SK-N-SH (cell line): ENCODE measurements around the gene CNTNAP2. TPM values are rescaled to one million over a fixed set of nuclear protein-coding genes. Genes with fewer than 3 reads are reported as not detected.

ENCODE experiments used
- CTCF ChIA-PET: fragments of 300-600, 350-600 bp; formaldehyde crosslinking; extraction: SDS; loops from one replicate; lab custom pipeline; 2021; lab: Yijun Ruan, JAX
- POLR2A ChIA-PET: fragments of 350-600 bp; sonication (Branson Sonifier 250); formaldehyde crosslinking; extraction: SDS; loops from one replicate; lab custom pipeline; 2020; ENCODE audit warnings: antibody characterized with exemption, inconsistent platforms; lab: Yijun Ruan, JAX
- DNase-seq: peaks from one replicate; pipeline ENCODE4 v3.0.0; 2012
- H2AFZ ChIP-seq: fragments of 200-600 bp; sonication (generic); 2 replicates; pipeline ENCODE4 v1.8.1; 2016; ENCODE audit warnings: antibody characterized with exemption, mild to moderate bottlenecking, low read depth
- H3F3A ChIP-seq: fragments of 200-600 bp; sonication (generic); replicated peaks from 2 replicates; pipeline ENCODE3; 2016; ENCODE audit warnings: antibody characterized with exemption, mild to moderate bottlenecking; ENCODE audit not compliant: insufficient read depth
- H3K27ac ChIP-seq, 2 experiments: fragments of 200-500 bp in 1 of 2; fragments of 200-600 bp in 1 of 2; sonication (Bioruptor generic) in 1 of 2; sonication (generic), shearing (Covaris generic) in 1 of 2; 2 replicates each; pipeline versions ENCODE4 v1.5.1 to v1.6.1; 2014 to 2016; ENCODE audit warnings: low read depth in 2 of 2, inconsistent platforms in 1 of 2, low read length in 1 of 2, mild to moderate bottlenecking in 1 of 2, mixed read lengths in 1 of 2
- H3K27me3 ChIP-seq: fragments of 200-600 bp; sonication (generic), shearing (Covaris generic); 2 replicates; pipeline ENCODE4 v1.6.1; 2016; ENCODE audit warnings: mixed run types; ENCODE audit not compliant: insufficient read depth
- H3K36me3 ChIP-seq, 2 experiments: fragments of 200-500 bp in 1 of 2; fragments of 200-600 bp in 1 of 2; sonication (Bioruptor generic) in 1 of 2; sonication (generic) in 1 of 2; replicated peaks in 1 of 2; 2 replicates each; pipeline versions ENCODE3 to v1.5.1; 2014 to 2016; ENCODE audit warnings: low read length in 1 of 2, mild to moderate bottlenecking in 1 of 2; ENCODE audit not compliant: insufficient read depth in 2 of 2, control insufficient read depth in 1 of 2
- H3K4me1 ChIP-seq, 2 experiments: fragments of 200-500 bp in 1 of 2; fragments of 200-600 bp in 1 of 2; sonication (Bioruptor generic) in 1 of 2; sonication (generic), shearing (Covaris generic) in 1 of 2; 2 replicates each; pipeline versions ENCODE4 v1.5.1 to v1.6.1; 2014 to 2016; ENCODE audit warnings: low read depth in 1 of 2, low read length in 1 of 2, mixed run types in 1 of 2; ENCODE audit not compliant: insufficient read depth in 2 of 2, control insufficient read depth in 1 of 2
- H3K4me2 ChIP-seq: fragments of 200-600 bp; sonication (generic), shearing (Covaris generic); 2 replicates; pipeline ENCODE4 v1.6.1; 2017; ENCODE audit warnings: mixed run types
- H3K4me3 ChIP-seq, 2 experiments: fragments of 200-500 bp in 1 of 2; fragments of 200-600 bp in 1 of 2; sonication (Bioruptor generic) in 1 of 2; sonication (generic), shearing (Covaris generic) in 1 of 2; 2 replicates each; pipeline versions ENCODE4 v1.5.1 to v1.8.1; 2014 to 2016; ENCODE audit warnings: low read depth in 2 of 2, inconsistent platforms in 1 of 2, low read length in 1 of 2, mild to moderate bottlenecking in 1 of 2, mixed read lengths in 1 of 2, moderate library complexity in 1 of 2
- H3K79me2 ChIP-seq: fragments of 200-600 bp; sonication (generic); 2 replicates; pipeline ENCODE4 v1.8.1; 2017; ENCODE audit warnings: mild to moderate bottlenecking; ENCODE audit not compliant: insufficient read depth
- H3K9ac ChIP-seq: fragments of 200-600 bp; sonication (generic); 2 replicates; pipeline ENCODE4 v1.6.1; 2017; ENCODE audit warnings: mixed run types
- H3K9me2 ChIP-seq: fragments of 200-600 bp; sonication (generic); 2 replicates; pipeline ENCODE4 v1.6.1; 2017; ENCODE audit warnings: mixed run types
- H3K9me3 ChIP-seq: fragments of 200-600 bp; sonication (generic); 2 replicates; pipeline ENCODE4 v1.6.1; 2017; ENCODE audit warnings: mixed run types, mild to moderate bottlenecking, moderate library complexity
- H4K20me1 ChIP-seq: fragments of 200-600 bp; sonication (generic); 2 replicates; pipeline ENCODE4 v1.6.1; 2017; ENCODE audit warnings: mild to moderate bottlenecking, mixed run types; ENCODE audit not compliant: insufficient read depth
- EZH2phosphoT487 ChIP-seq: fragments of 200-600 bp; sonication (generic); IDR thresholded peaks from 2 replicates; pipeline ENCODE4 v1.6.1; 2017; ENCODE audit warnings: low read depth, mixed run types, mild to moderate bottlenecking, antibody characterized with exemption, moderate library complexity, borderline replicate concordance
- FOXJ3 ChIP-seq: sonication (generic); formaldehyde crosslinking; IDR thresholded peaks from 2 replicates; pipeline ENCODE4 v1.5.1; 2020; ENCODE audit warnings: mild to moderate bottlenecking, missing genetic modification reagents
- FOXM1 ChIP-seq: IDR thresholded peaks from 2 replicates; pipeline ENCODE4 v1.4.0; 2012; ENCODE audit warnings: low read depth, mild to moderate bottlenecking
- GATA2 ChIP-seq: sonication (generic); formaldehyde crosslinking; IDR thresholded peaks from 2 replicates; pipeline ENCODE4 v1.5.0; 2020; ENCODE audit warnings: mild to moderate bottlenecking, missing genetic modification reagents
- NFIC ChIP-seq: IDR thresholded peaks from 2 replicates; pipeline ENCODE4 v1.4.0; 2012; ENCODE audit warnings: borderline replicate concordance
- NRF1 ChIP-seq: IDR thresholded peaks from 2 replicates; pipeline ENCODE4 v1.6.1; 2012; ENCODE audit warnings: low read depth, mild to moderate bottlenecking, low read length
- RCOR1 ChIP-seq: fragments of 150-350 bp; IDR thresholded peaks from 2 replicates; pipeline ENCODE4 v1.6.1; 2017; ENCODE audit warnings: antibody characterized with exemption, low read length
- RXRA ChIP-seq: IDR thresholded peaks from 2 replicates; pipeline ENCODE4 v1.4.0; 2012; ENCODE audit warnings: low read depth, mild to moderate bottlenecking, borderline replicate concordance
- SMC3 ChIP-seq: IDR thresholded peaks from 2 replicates; pipeline ENCODE4 v1.6.1; 2012; ENCODE audit warnings: low read depth, low read length, improper control_type of control experiment
- TEAD4 ChIP-seq: IDR thresholded peaks from 2 replicates; pipeline ENCODE4 v1.4.0; 2012; ENCODE audit warnings: mild to moderate bottlenecking, borderline replicate concordance; ENCODE audit not compliant: insufficient read depth
- WGBS: methylation state at CpG from one replicate; pipeline ENCODE4 v1.1.6; 2017; ENCODE audit warnings: low lambda C conversion rate; 5-methylcytosine and 5-hydroxymethylcytosine counted together
- polyA plus RNA-seq, 3 experiments: library from polyadenylated mRNA; depleted of rRNA; stranded (reverse); fragments of >200 nt; gene quantifications; 2 replicates each; pipeline ENCODE4 v1.2.3, GENCODE V29; 2012
- TF ChIP-seq, protein P1 (sequence below): IDR thresholded peaks from 2 replicates; pipeline ENCODE4 v1.4.0; 2012; ENCODE audit warnings: low read depth
- TF ChIP-seq, protein P2 (sequence below): IDR thresholded peaks from 2 replicates; pipeline ENCODE4; 2012

Gene CNTNAP2
- polyA plus RNA-seq, 1 of the 3 experiments (the other 2 are of a cell fraction): 3.4 TPM

DNA sequence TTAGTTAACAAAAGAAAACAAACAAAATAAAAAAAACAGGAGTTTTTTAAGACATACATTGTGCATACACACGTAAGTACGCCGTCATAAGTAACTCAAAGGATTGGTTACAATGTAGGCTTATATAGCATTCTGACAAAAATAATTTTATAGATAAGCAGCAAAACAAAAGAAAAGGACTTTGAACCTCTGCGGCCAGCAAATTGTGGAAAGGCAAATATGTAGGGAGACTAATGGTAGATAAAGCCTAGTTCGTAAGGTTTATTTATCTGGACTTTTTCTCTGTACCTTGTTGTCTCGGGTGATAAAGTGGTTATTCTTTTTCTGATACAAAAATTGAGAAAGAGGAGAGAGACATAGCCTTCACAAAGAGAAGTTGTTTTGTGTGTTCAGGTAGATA lies 891.9 kb downstream of the CNTNAP2 start:
- no peaks in the 10 kb centered on the region for H3F3A ChIP-seq
- no peaks in the 10 kb centered on the region for H3K79me2 ChIP-seq
- no peak overlapping the region for H2AFZ ChIP-seq
- H3K36me3 ChIP-seq: no peaks in the 10 kb centered on the region
- TF ChIP-seq NFIC (no peak), SMC3 (no peak), NRF1 (no peak), GATA2 (no peak), RXRA (no peak)
- H4K20me1 ChIP-seq: no peaks in the 10 kb centered on the region
- DNase-seq: no peak
- no peak overlapping the region for H3K9ac ChIP-seq
- peaks cover 0 to 2% of the 10 kb centered on the region in 2 experiments; a peak in 3 of 4 replicates for H3K4me1 ChIP-seq
- no peaks in the 10 kb centered on the region for H3K27me3 ChIP-seq
- no peak overlapping the region for H3K4me2 ChIP-seq
- no peak overlapping the region for H3K4me3 ChIP-seq
- H3K9me3 ChIP-seq: no peaks in the 10 kb centered on the region
- no peaks in the 10 kb centered on the region; the same call in 1 of the 2 replicates for H3K9me2 ChIP-seq
- 65% methylated on average over 6 of the region's 6 CpGs for WGBS
- ChIA-PET POLR2A (no interaction called here), CTCF (no interaction called here)
- H3K27ac ChIP-seq: no peak overlapping the region

DNA sequence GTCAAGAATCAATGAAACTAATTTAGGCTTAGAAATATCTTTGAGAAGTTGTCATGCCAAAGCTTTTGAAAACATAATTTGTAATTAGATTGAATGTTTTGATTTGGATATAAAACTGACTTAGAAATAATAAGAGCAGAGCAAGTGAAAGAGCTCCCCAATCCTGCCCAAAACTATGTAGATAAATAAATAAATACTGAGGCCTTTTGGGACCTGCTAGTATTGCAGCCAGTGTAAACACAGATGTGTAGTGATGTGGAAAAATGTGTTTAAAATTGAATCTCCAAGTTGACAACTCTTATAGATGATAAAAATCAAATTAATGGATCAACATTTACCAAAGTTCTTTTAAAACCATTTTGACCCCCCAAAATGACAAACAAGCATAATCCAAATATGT lies 896.1 kb downstream of the CNTNAP2 start:
- H3F3A ChIP-seq: no peaks in the 10 kb centered on the region
- ChIA-PET CTCF (interaction anchor here (0.6 to 1.2 kb wide), 3 partner anchors 9 to 24 kb away, joined by 3 to 4 read pairs (median 3); no protein-coding TSS in a partner anchor), POLR2A (no interaction called here)
- no peaks in the 10 kb centered on the region for H4K20me1 ChIP-seq
- H3K27ac ChIP-seq: no peak overlapping the region
- H3K79me2 ChIP-seq: no peaks in the 10 kb centered on the region
- no peaks in the 10 kb centered on the region for H3K36me3 ChIP-seq
- H2AFZ ChIP-seq: no peak overlapping the region
- no peak for DNase-seq
- no peaks in the 10 kb centered on the region for H3K9me3 ChIP-seq
- H3K4me3 ChIP-seq: no peak overlapping the region
- TF ChIP-seq FOXM1: no peak
- TF ChIP-seq RCOR1: no peak
- TF ChIP-seq FOXJ3 (CRISPR knock-in tag): no peak
- no peak for TF ChIP-seq NRF1
- TF ChIP-seq, protein P1, sequence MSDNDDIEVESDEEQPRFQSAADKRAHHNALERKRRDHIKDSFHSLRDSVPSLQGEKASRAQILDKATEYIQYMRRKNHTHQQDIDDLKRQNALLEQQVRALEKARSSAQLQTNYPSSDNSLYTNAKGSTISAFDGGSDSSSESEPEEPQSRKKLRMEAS: no peak
- H3K9me2 ChIP-seq: no peaks in the 10 kb centered on the region
- no peak overlapping the region for H3K9ac ChIP-seq
- H3K4me2 ChIP-seq: no peak overlapping the region
- H3K4me1 ChIP-seq: peaks cover 2 to 21% of the 10 kb centered on the region in 2 experiments
- no peaks in the 10 kb centered on the region for H3K27me3 ChIP-seq

DNA sequence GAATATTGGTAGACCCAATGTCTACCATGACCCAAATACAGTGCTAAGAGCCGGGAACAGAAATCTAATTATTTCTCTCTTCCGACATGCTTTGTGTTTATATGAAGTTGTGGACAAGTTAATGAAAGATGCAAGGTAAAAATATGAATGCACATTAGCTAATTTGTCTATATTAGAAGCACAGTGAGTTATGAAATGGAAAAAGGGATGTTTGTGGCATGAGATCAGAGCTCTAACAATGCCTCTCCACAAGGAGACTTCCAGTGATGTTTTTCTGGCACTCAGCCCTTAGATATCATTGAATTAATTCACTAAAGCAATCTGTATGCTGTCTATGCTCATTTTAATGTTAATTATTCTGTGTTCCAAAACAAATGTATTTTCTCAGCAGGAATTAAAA lies 897.2 kb downstream of the CNTNAP2 start:
- DNase-seq: no peak

More for the DNA sequence above, 897.2 kb downstream of the CNTNAP2 start:
- no peaks in the 10 kb centered on the region for H3K9me3 ChIP-seq
- no peaks in the 10 kb centered on the region for H3K9me2 ChIP-seq
- no peaks in the 10 kb centered on the region for H3K79me2 ChIP-seq
- no peak overlapping the region for H3K9ac ChIP-seq
- WGBS: 19% methylated on average over 2 of the region's 2 CpGs
- CTCF ChIA-PET: interaction anchor here (1.0 to 1.2 kb wide), 2 partner anchors 12 to 26 kb away, joined by 3 to 4 read pairs; no protein-coding TSS in a partner anchor
- no peaks in the 10 kb centered on the region for H4K20me1 ChIP-seq
- H2AFZ ChIP-seq: 0 out of 2 replicates have a peak overlapping the region, but pooled peaks have one; percentile 2
- H3K4me1 ChIP-seq: peaks cover 2 to 28% of the 10 kb centered on the region in 2 experiments
- POLR2A ChIA-PET: no interaction called here
- H3K4me3 ChIP-seq: no peak overlapping the region
- H3K27ac ChIP-seq: peak overlapping the region in 1 of 2 experiments; percentile 31; a peak in 2 of 4 replicates
- no peak for TF ChIP-seq TEAD4
- peak; percentile 40; the same call in 1 of the 2 replicates for TF ChIP-seq NFIC
- TF ChIP-seq, protein P2, sequence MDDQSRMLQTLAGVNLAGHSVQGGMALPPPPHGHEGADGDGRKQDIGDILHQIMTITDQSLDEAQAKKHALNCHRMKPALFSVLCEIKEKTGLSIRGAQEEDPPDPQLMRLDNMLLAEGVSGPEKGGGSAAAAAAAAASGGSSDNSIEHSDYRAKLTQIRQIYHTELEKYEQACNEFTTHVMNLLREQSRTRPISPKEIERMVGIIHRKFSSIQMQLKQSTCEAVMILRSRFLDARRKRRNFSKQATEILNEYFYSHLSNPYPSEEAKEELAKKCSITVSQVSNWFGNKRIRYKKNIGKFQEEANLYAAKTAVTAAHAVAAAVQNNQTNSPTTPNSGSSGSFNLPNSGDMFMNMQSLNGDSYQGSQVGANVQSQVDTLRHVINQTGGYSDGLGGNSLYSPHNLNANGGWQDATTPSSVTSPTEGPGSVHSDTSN: peak; percentile 22; the same call in 1 of the 2 replicates
- no peak for TF ChIP-seq EZH2phosphoT487
- TF ChIP-seq, all 33 proteins: peak for 2
- Histone ChIP-seq H3K36me3 (no peaks in the 10 kb centered on the region), H3F3A (no peaks in the 10 kb centered on the region), H3K4me2 (no peak overlapping the region), H3K27me3 (no peaks in the 10 kb centered on the region)
